C1 segment of cervical spinal cord (tissue), 14 donors: ENCODE results near the gene ZNF549.

Experiments
- DNase-seq, 14 donors: peaks; one replicate each; lab custom pipeline; 2025; lab: John Stamatoyannopoulos, UW

ZNF549 gene

GRCh38 chr19:57566396-57567265, 39.5 kb downstream of the ZNF549 start:
- no peak for DNase-seq

DNA sequence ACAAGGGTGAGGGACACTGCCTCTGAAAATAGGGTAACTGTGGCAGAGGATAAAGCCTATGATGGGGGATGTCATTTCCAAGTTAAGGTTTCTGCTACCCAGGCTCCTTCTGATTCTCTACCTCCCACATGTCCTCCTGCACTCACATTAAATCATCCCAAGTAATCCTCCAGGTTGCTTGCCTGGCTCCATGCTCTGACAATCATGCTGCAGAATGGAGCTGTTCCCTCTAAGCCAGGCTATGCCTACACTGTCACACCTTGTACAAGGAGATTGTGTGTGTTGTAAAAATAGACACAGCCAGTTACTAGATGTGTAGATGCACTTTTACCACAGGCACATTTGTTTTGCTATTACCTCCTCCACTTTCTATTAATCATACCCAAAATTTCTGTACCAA, 43.6 kb downstream of the ZNF549 start:
- no peak for DNase-seq

GRCh38 chr19:57572415-57572947, 45.3 kb downstream of the ZNF549 start:
- no peak for DNase-seq

DNA sequence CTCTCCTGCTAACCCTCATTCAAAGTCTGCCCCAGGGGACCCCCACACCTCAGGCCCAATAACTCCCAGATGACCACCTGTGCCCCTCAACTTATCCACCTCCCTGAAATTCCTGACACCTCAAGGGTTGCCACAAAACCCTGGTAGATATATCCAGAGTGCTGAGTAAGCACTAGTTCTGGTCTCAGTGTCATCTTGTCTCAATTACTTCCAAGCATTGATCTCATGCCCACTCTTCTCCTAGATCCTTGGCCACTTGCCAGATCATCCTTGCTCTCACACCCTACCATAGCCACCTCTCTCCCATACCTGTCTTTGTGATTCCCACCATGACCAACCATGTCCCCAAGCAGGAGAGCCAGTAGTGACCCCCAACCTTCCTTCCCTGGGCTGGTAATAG, 49.5 kb downstream of the ZNF549 start:
- no peak for DNase-seq

DNA sequence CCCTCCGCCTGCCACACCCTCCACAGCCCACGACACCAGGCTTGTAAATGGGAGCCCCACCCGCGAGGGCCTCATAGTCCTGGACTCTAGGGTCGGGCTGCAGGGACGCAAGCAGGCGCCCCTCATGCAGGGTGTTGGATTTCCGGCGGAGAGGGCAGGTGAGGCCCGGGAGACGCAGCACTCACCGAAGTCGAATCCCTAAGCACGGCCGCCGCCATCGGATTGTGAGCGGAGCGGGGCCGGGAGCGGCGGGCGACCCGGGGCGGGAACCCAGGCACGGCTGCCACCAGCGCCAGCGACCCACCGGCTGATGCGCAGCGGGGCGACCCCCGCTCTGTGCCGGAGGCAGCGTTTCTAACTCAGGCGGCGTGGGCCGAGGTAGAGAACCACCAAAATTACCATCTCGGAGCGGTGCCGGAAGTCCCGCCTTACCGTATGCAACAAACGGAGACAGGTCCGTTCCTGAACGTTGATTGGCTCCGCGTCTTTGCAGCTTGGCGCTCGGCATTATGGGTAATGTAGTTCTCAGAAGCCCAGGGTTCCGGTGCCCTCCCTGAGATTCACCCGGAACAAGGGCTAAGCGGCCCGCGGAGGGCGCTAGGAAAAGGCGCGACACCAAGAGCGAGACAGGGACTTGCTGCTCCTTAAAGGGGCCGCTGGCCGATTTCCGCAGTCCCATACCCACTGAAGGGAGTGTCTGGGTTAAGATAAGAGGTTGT, 51.5 kb downstream of the ZNF549 start, which contains the start of gene ZNF416:
Gene ZNF416, minus strand, starts transcription at position 425 of the 719 bp plus-strand sequence. Its CDS starts 207 bp downstream, at position 218.
- peak; percentile 73 to 99 (median 91) for DNase-seq

DNA sequence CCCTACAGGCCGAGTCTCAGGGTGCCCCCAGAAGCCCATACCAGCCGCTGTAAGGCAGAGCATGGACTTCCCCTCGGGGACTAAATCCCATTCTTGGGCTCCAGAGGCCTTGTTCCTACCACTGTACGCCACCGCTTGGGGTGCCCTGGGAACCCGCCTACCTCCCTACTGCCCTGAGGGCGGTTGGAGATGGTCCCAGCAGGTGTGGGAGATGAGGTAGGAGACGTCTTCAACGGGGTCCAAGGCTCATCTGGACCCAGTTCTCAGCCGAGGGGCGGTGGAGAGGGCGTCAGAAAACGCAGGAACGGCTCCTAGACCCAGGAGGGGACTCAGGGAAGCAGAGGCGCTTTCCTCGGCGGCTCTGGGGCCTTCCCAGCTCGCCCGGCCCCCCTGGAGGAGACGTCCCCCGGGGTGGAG, 56.0 kb downstream of the ZNF549 start:
- peak in 1 of 14 donors; percentile 15 for DNase-seq

GRCh38 chr19:57583521-57584416, 56.6 kb downstream of the ZNF549 start, which contains the start of gene ZIK1:
TSS of gene ZIK1 (plus strand) at chr19:57584145. CDS start at chr19:57584357, 212 bp downstream.
- DNase-seq = peak; percentile 40 to 96 (median 88)

DNA sequence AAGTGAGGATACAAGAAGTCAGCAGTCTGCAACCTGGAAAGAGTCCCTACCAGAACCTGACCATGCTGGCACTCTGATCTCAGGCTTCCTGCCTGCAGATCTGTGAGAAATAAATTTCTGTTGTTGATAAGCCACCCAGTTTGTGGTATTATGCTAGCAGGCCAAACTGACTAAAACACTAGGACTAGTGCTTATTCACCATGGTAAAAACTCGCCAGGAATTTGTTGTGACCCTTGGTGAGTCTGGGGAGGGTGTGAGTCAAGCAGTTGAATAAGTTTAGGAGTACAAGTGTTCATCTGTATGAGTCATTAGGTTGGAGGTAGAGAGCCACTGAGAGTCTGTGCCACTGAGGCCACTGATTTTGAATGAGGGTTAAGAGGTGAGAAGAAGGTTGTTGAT, 60.4 kb downstream of the ZNF549 start:
- no peak for DNase-seq

- DNase-seq = no peak
Measured at GRCh38 chr19:57599377-57599760, 72.2 kb downstream of the ZNF549 start.

- DNase-seq = peak; percentile 52 to 92 (median 82)
Measured at GRCh38 chr19:57599761-57600383, 72.7 kb downstream of the ZNF549 start, which contains the start of gene ZNF530. TSS of gene ZNF530 (plus strand) at chr19:57599885. CDS start at chr19:57604346, 4,461 bp downstream.

GRCh38 chr19:57606931-57607330, 79.8 kb downstream of the ZNF549 start:
- DNase-seq = no peak
